ENCODE results near the gene SLC37A3. TPM values are rescaled to one million over a fixed set of nuclear protein-coding genes. Genes with fewer than 3 reads are reported as not detected.

SLC37A3 gene
- total and polyA plus RNA-seq, 2 of the 13 experiments (the other 11 are each of a cell fraction or from before 2014, with no cell fraction given) = 21.3 to 27.9 TPM

- BruUV-seq (replicated peaks) = no TSS peak
- CTCF ChIA-PET (ENCODE audit: low intra/inter-chr PET ratio, low total read pairs) = no interaction called here
These were observed 103.0 kb downstream of the SLC37A3 start for GRCh38 chr7:140295224-140295738.

More at GRCh38 chr7:140295224-140295738, 103.0 kb downstream of the SLC37A3 start:
- TF ChIP-seq RBM22 (optimal IDR thresholded peaks at IDR 0.05; ENCODE audit: low read length) (no peak), NKX3-1 (CRISPR knock-in tag; IDR thresholded peaks at IDR 0.05) (no peak), CEBPB (IDR thresholded peaks at IDR 0.05; ENCODE audit: borderline replicate concordance, low read depth, low read length) (no peak), SIN3A (IDR thresholded peaks at IDR 0.05; ENCODE audit: borderline replicate concordance, low read depth, low read length) (no peak), MXD4 (CRISPR knock-in tag; IDR thresholded peaks at IDR 0.05) (no peak), HBP1 (CRISPR knock-in tag; IDR thresholded peaks at IDR 0.05; ENCODE audit: low read depth) (no peak), ZBTB7B (CRISPR knock-in tag; IDR thresholded peaks at IDR 0.05) (no peak), HDAC2 (CRISPR knock-in tag; IDR thresholded peaks at IDR 0.05) (no peak), GTF3A (CRISPR knock-in tag; conservative IDR thresholded peaks at IDR 0.05) (no peak), ZNF691 (CRISPR knock-in tag; IDR thresholded peaks at IDR 0.05; ENCODE audit: borderline replicate concordance, low read depth) (no peak), DDIT3 (CRISPR knock-in tag; IDR thresholded peaks at IDR 0.05) (no peak), ATF7-NPFF (CRISPR knock-in tag; IDR thresholded peaks at IDR 0.05; ENCODE audit: low read depth) (no peak), CBFB (CRISPR knock-in tag; IDR thresholded peaks at IDR 0.05) (no peak), DR1 (CRISPR knock-in tag; IDR thresholded peaks at IDR 0.05) (no peak)
- no peak for ATAC-seq
- H3K4me2 ChIP-seq (ENCODE audit: low read depth, low read length) = no peak overlapping the region
- no peak for FAIRE-seq
- H3K9ac ChIP-seq (ENCODE audit: insufficient read depth, low read depth, low read length) = no peak overlapping the region
- WGBS (ENCODE audit: low lambda C conversion rate) = 80% methylated on average over 8 of the region's 8 CpGs
- POLR2A ChIA-PET = no interaction called here
- no peak overlapping the region for H2AFZ ChIP-seq (ENCODE audit: low read length)
- no peak overlapping the region for H3K27ac ChIP-seq (ENCODE audit: extremely low read length, insufficient read depth, low read length)
- H3K4me1 ChIP-seq (ENCODE audit: insufficient read depth, low read length) = peaks cover 33% of the 10 kb centered on the region
- intact Hi-C loops (cut with micrococcal nuclease; ENCODE audit: unreplicated experiment) (no loop called here), in situ Hi-C loops (cut with HindIII; ENCODE audit: extremely low pct_ligation_motif_present, low pct_unique_long_range_greater_than_20kb) (no loop called here)
- no peaks in the 10 kb centered on the region for H3K9me3 ChIP-seq (ENCODE audit: low read length)
- no peaks in the 10 kb centered on the region for H3K79me2 ChIP-seq (ENCODE audit: insufficient read depth, low read length)
- H4K20me1 ChIP-seq (ENCODE audit: insufficient read depth, low read length) = no peaks in the 10 kb centered on the region
- no peaks in the 10 kb centered on the region for H3K27me3 ChIP-seq (ENCODE audit: control insufficient read depth in 1 of 2, insufficient read depth in 2 of 2, low read length in 2 of 2)
- no peak overlapping the region for H3K4me3 ChIP-seq (replicated peaks in 1 of 3; ENCODE audit: insufficient read depth in 1 of 3, low read depth in 2 of 3, low read length in 3 of 3)
- no peaks in the 10 kb centered on the region; a peak in 1 of 5 replicates for H3K36me3 ChIP-seq (replicated peaks in 1 of 2; ENCODE audit: control insufficient read depth in 1 of 2, insufficient read depth in 2 of 2, low read length in 2 of 2)
- no peak for DNase-seq (ENCODE audit: low spot score)

All from HepG2 (cell line).